ENCODE results near the gene TBCK.

DNA sequence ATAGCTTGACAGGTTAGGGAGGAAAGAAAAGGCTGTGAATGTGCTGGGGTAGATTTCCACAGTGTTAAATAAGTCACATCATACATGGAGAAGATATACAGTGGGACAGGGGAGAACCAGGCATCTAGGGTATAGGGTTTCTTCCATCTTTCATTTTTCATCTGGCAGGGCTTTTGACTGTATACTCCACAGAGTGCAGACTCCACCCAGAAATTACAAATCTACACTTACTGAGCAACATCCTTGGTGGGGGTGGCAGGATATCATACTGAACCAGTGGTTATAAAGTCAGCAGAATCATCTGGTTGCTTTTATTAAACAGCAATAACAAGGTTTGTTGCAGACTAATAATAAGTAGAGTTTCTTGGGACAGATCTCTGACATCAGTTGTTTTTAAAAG, 266.5 kb downstream of the TBCK start:
- TF ChIP-seq, protein P1, sequence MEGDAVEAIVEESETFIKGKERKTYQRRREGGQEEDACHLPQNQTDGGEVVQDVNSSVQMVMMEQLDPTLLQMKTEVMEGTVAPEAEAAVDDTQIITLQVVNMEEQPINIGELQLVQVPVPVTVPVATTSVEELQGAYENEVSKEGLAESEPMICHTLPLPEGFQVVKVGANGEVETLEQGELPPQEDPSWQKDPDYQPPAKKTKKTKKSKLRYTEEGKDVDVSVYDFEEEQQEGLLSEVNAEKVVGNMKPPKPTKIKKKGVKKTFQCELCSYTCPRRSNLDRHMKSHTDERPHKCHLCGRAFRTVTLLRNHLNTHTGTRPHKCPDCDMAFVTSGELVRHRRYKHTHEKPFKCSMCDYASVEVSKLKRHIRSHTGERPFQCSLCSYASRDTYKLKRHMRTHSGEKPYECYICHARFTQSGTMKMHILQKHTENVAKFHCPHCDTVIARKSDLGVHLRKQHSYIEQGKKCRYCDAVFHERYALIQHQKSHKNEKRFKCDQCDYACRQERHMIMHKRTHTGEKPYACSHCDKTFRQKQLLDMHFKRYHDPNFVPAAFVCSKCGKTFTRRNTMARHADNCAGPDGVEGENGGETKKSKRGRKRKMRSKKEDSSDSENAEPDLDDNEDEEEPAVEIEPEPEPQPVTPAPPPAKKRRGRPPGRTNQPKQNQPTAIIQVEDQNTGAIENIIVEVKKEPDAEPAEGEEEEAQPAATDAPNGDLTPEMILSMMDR (IDR thresholded peaks at IDR 0.05) = no peak
- no peak for TF ChIP-seq EZH2 (IDR thresholded peaks at IDR 0.05; ENCODE audit: borderline replicate concordance, insufficient read depth, low read depth, low read length, poor library complexity, severe bottlenecking)

Data from B cell (primary cell).